H9 (cell line): ENCODE results near the gene AKR1D1. TPM values are rescaled to one million over a fixed set of nuclear protein-coding genes. Genes with fewer than 3 reads are reported as not detected.

ENCODE experiments used
- DNase-seq: peaks from one replicate; pipeline ENCODE4 v3.0.0-alpha.2; 2017
- H2AFZ ChIP-seq: one replicate; pipeline ENCODE4 v1.6.1; 2013; ENCODE audit warnings: mild to moderate bottlenecking, low read length, control low read depth, moderate library complexity
- H2AK5ac ChIP-seq: 2 replicates; pipeline ENCODE4 v1.6.1; 2013; ENCODE audit warnings: low read length, control low read depth, mixed read lengths; ENCODE audit not compliant: insufficient read length
- H2BK120ac ChIP-seq: one replicate; pipeline ENCODE4 v1.6.1; 2013; ENCODE audit warnings: low read depth, mild to moderate bottlenecking, low read length, control low read depth, inconsistent platforms; ENCODE audit not compliant: poor library complexity, severe bottlenecking
- H2BK12ac ChIP-seq: 2 replicates; pipeline ENCODE4 v1.6.1; 2013; ENCODE audit warnings: low read length, control low read depth, mixed read lengths, low read depth; ENCODE audit not compliant: insufficient read length
- H2BK15ac ChIP-seq: 2 replicates; pipeline ENCODE4 v1.6.1; 2013; ENCODE audit warnings: low read depth, low read length, control low read depth
- H2BK20ac ChIP-seq: one replicate; pipeline ENCODE4 v1.6.1; 2013; ENCODE audit warnings: low read depth, mild to moderate bottlenecking, low read length, control low read depth, inconsistent platforms; ENCODE audit not compliant: poor library complexity, severe bottlenecking
- H2BK5ac ChIP-seq: 2 replicates; pipeline ENCODE4 v1.6.1; 2013; ENCODE audit warnings: low read length, control low read depth, mixed read lengths; ENCODE audit not compliant: insufficient read length
- H3K14ac ChIP-seq: 2 replicates; pipeline ENCODE4 v1.6.1; 2013; ENCODE audit warnings: low read length, control low read depth; ENCODE audit not compliant: insufficient read depth
- H3K18ac ChIP-seq: 2 replicates; pipeline ENCODE4 v1.6.1; 2013; ENCODE audit warnings: low read depth, mild to moderate bottlenecking, mixed read lengths, low read length, control low read depth; ENCODE audit not compliant: insufficient read length
- H3K23ac ChIP-seq: 2 replicates; pipeline ENCODE4 v1.6.1; 2013; ENCODE audit warnings: low read length, control low read depth, mixed read lengths, low read depth; ENCODE audit not compliant: insufficient read length
- H3K23me2 ChIP-seq: 2 replicates; pipeline ENCODE4 v1.6.1; 2013; ENCODE audit warnings: low read depth, mild to moderate bottlenecking, mixed read lengths, low read length, control low read depth; ENCODE audit not compliant: insufficient read length, poor library complexity, severe bottlenecking
- H3K27ac ChIP-seq: 2 replicates; pipeline ENCODE4 v1.5.1; 2013; ENCODE audit warnings: low read length, control low read depth, mixed read lengths, low read depth; ENCODE audit not compliant: insufficient read length
- H3K27me3 ChIP-seq: 2 replicates; pipeline ENCODE4 v1.6.1; 2013; ENCODE audit warnings: low read length, control low read depth, inconsistent platforms; ENCODE audit not compliant: insufficient read depth
- H3K4ac ChIP-seq: 2 replicates; pipeline ENCODE4 v1.6.1; 2013; ENCODE audit warnings: low read depth, mild to moderate bottlenecking, control low read depth, inconsistent platforms, low read length, moderate library complexity
- H3K4me1 ChIP-seq: 2 replicates; pipeline ENCODE4 v1.6.1; 2013; ENCODE audit warnings: low read length, control low read depth, inconsistent platforms; ENCODE audit not compliant: insufficient read depth
- H3K4me2 ChIP-seq: 2 replicates; pipeline ENCODE4 v1.6.1; 2013; ENCODE audit warnings: low read length, control low read depth, mixed read lengths; ENCODE audit not compliant: insufficient read length, insufficient read depth
- H3K56ac ChIP-seq: 2 replicates; pipeline ENCODE4 v1.6.1; 2013; ENCODE audit warnings: low read depth, mild to moderate bottlenecking, mixed read lengths, low read length, control low read depth; ENCODE audit not compliant: insufficient read length
- H3K79me1 ChIP-seq: 2 replicates; pipeline ENCODE4 v1.6.1; 2013; ENCODE audit warnings: low read depth, mild to moderate bottlenecking, moderate library complexity, low read length, control low read depth, inconsistent platforms; ENCODE audit not compliant: insufficient read depth, poor library complexity, severe bottlenecking
- H3K79me2 ChIP-seq: 2 replicates; pipeline ENCODE4 v1.6.1; 2013; ENCODE audit warnings: low read length, control low read depth, inconsistent platforms; ENCODE audit not compliant: insufficient read depth
- H3K9ac ChIP-seq: 2 replicates; pipeline ENCODE4 v1.6.1; 2013; ENCODE audit warnings: low read length, control low read depth, mixed read lengths; ENCODE audit not compliant: insufficient read length; ENCODE audit errors: extremely low read depth
- H3K9me3 ChIP-seq: one replicate; pipeline ENCODE4 v1.6.1; 2013; ENCODE audit warnings: low read depth, low read length, inconsistent platforms; ENCODE audit not compliant: control insufficient read depth
- H3T11ph ChIP-seq: one replicate; pipeline ENCODE4 v1.6.1; 2013; ENCODE audit warnings: mild to moderate bottlenecking, low read length, control low read depth, inconsistent platforms
- H4K20me1 ChIP-seq: one replicate; pipeline ENCODE4 v1.6.1; 2013; ENCODE audit not compliant: control insufficient read depth, insufficient read length, insufficient read depth
- H4K5ac ChIP-seq: 2 replicates; pipeline ENCODE4 v1.6.1; 2013; ENCODE audit warnings: low read depth, mild to moderate bottlenecking, mixed read lengths, low read length, control low read depth; ENCODE audit not compliant: insufficient read length
- H4K8ac ChIP-seq: replicated peaks from 2 replicates; pipeline ENCODE4 v1.6.1; 2013; ENCODE audit warnings: low read length, control low read depth, mixed read lengths, low read depth; ENCODE audit not compliant: insufficient read length
- H4K91ac ChIP-seq: 2 replicates; pipeline ENCODE4 v1.6.1; 2013; ENCODE audit warnings: low read depth, mild to moderate bottlenecking, moderate library complexity, mixed read lengths, low read length, control low read depth; ENCODE audit not compliant: insufficient read length
- H3K27ac Mint-ChIP-seq, 3 experiments: 2 replicates in 2 of 3; 3 replicates in 1 of 3; pipeline ENCODE4 v1.8.0; 2020 to 2021; ENCODE audit warnings: mixed read lengths in 3 of 3, mild to moderate bottlenecking in 1 of 3, moderate library complexity in 1 of 3
- H3K27me3 Mint-ChIP-seq: 2 replicates; pipeline ENCODE4 v1.8.0; 2021; ENCODE audit warnings: low read depth, mild to moderate bottlenecking, moderate library complexity, mixed read lengths
- H3K36me3 Mint-ChIP-seq, 3 experiments: 2 replicates in 2 of 3; 3 replicates in 1 of 3; pipeline ENCODE4 v1.8.0; 2020 to 2021; ENCODE audit warnings: low read depth in 3 of 3, mixed read lengths in 3 of 3; ENCODE audit not compliant: insufficient read depth in 1 of 3
- H3K4me1 Mint-ChIP-seq, 2 experiments: 2 replicates each; pipeline ENCODE4 v1.8.0; 2020; ENCODE audit warnings: mixed read lengths in 2 of 2
- H3K4me3 Mint-ChIP-seq, 2 experiments: 2 replicates in 1 of 2; 3 replicates in 1 of 2; pipeline ENCODE4 v1.8.0; 2020 to 2021; ENCODE audit warnings: mild to moderate bottlenecking in 2 of 2, mixed read lengths in 2 of 2, moderate library complexity in 1 of 2
- H3K9me3 Mint-ChIP-seq, 2 experiments: 2 replicates in 1 of 2; 3 replicates in 1 of 2; pipeline ENCODE4 v1.8.0; 2020; ENCODE audit warnings: mild to moderate bottlenecking in 2 of 2, mixed read lengths in 2 of 2, moderate library complexity in 1 of 2
- WGBS: extraction: QIAGEN DNeasy Blood & Tissue Kit; methylation state at CpG from one replicate; pipeline ENCODE4 v1.1.7; 2013; ENCODE audit warnings: missing lambda C conversion rate, low lambda C conversion rate, mixed read lengths; ENCODE audit not compliant: insufficient read length; ENCODE audit errors: extremely low coverage; 5-methylcytosine and 5-hydroxymethylcytosine counted together
- total RNA-seq: library from RNA; stranded (reverse); gene quantifications from 2 replicates; pipeline ENCODE4 v1.2.1, GENCODE V29; 2021
- TF ChIP-seq, protein P1 (sequence below): fragments of 200-600 bp; sonication (generic); conservative IDR thresholded peaks from 3 replicates; pipeline ENCODE4 v1.8.0; 2021; ENCODE audit warnings: antibody characterized with exemption, mild to moderate bottlenecking

Gene AKR1D1
- total RNA-seq, 1 experiment from 2014 or later: 0.31 TPM

DNA sequence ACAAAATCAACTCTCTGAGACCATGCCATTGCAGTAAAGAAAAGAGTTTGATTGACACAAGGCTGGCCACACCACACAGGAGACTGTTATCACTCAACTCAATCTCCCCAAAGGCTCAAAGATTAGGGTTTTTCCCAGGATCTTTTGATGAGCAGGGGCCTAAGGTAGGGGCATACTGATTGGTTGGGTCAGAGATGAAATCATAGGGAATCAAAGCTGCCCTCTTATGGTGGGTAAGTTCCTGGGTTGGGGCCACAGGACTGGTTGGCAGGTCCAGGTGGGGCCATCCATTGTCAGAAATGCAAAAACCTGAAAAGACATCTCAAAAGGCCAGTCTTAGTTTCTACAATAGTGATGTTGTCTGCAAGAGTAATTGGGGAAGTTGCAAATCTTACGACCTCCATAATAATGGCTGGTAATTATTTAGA, 91.6 kb downstream of the AKR1D1 start:
- H3K27ac Mint-ChIP-seq: peak overlapping the region; percentile 96 to 99 (median 99)
- no peaks in the 10 kb centered on the region for H3K27me3 Mint-ChIP-seq
- Histone ChIP-seq H3K4me2 (no peak overlapping the region), H2AK5ac (no peak overlapping the region), H4K8ac (no peak overlapping the region), H3K9me3 (peaks cover 18% of the 10 kb centered on the region), H3K27ac (peak overlapping the region; percentile 100), H3T11ph (no peak overlapping the region), H3K9ac (no peak overlapping the region), H3K56ac (no peak overlapping the region), H3K14ac (no peak overlapping the region), H4K91ac (no peak overlapping the region), H3K4me1 (peaks cover 13% of the 10 kb centered on the region; the same call in 1 of the 2 replicates), H3K23me2 (no peaks in the 10 kb centered on the region), H3K4ac (no peak overlapping the region), H3K79me1 (no peaks in the 10 kb centered on the region), H2BK120ac (no peak overlapping the region), H3K23ac (no peak overlapping the region), H2BK20ac (no peak overlapping the region), H3K18ac (no peak overlapping the region), H4K20me1 (no peaks in the 10 kb centered on the region), H2BK15ac (no peak overlapping the region), H3K27me3 (no peaks in the 10 kb centered on the region), H2BK12ac (no peak overlapping the region), H2BK5ac (no peak overlapping the region), H2AFZ (no peak overlapping the region), H4K5ac (no peak overlapping the region), H3K79me2 (no peaks in the 10 kb centered on the region)
- TF ChIP-seq, protein P1, sequence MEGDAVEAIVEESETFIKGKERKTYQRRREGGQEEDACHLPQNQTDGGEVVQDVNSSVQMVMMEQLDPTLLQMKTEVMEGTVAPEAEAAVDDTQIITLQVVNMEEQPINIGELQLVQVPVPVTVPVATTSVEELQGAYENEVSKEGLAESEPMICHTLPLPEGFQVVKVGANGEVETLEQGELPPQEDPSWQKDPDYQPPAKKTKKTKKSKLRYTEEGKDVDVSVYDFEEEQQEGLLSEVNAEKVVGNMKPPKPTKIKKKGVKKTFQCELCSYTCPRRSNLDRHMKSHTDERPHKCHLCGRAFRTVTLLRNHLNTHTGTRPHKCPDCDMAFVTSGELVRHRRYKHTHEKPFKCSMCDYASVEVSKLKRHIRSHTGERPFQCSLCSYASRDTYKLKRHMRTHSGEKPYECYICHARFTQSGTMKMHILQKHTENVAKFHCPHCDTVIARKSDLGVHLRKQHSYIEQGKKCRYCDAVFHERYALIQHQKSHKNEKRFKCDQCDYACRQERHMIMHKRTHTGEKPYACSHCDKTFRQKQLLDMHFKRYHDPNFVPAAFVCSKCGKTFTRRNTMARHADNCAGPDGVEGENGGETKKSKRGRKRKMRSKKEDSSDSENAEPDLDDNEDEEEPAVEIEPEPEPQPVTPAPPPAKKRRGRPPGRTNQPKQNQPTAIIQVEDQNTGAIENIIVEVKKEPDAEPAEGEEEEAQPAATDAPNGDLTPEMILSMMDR: no peak; the same call in 2 of the 3 replicates
- H3K4me3 Mint-ChIP-seq: peak overlapping the region; percentile 16 to 36; a peak in 4 of 5 replicates
- DNase-seq: peak; percentile 67
- no CpG with 5 or more reads among the region's 1 CpG for WGBS
- H3K36me3 Mint-ChIP-seq: peaks cover 14 to 36% (median 24%) of the 10 kb centered on the region in 3 experiments
- H3K9me3 Mint-ChIP-seq: peaks cover 30 to 32% of the 10 kb centered on the region in 2 experiments
- H3K4me1 Mint-ChIP-seq: peaks cover 52% of the 10 kb centered on the region in 2 experiments

Other genes starting within 250 kb of the AKR1D1 start
- 0.55 and 0.77 TPM in 2 replicates for gene DGKI, start 229.5 kb upstream of the AKR1D1 start, total RNA-seq
- 58.1 and 60.7 TPM in 2 replicates for gene CREB3L2, start 74.4 kb upstream of the AKR1D1 start, total RNA-seq